Left forelimb (tissue), 1 donor: ENCODE results near the gene SEC24B.
"Not testable (repeated sequence)": the region's sequence is repeated elsewhere in the genome, so short reads cannot be mapped to it uniquely, and the experiment has no call there.

Experiments used
- DNase-seq: peaks from one replicate; pipeline ENCODE4 v3.0.0-alpha.2; 2018; ENCODE audit warnings: low spot score

Gene SEC24B

DNA sequence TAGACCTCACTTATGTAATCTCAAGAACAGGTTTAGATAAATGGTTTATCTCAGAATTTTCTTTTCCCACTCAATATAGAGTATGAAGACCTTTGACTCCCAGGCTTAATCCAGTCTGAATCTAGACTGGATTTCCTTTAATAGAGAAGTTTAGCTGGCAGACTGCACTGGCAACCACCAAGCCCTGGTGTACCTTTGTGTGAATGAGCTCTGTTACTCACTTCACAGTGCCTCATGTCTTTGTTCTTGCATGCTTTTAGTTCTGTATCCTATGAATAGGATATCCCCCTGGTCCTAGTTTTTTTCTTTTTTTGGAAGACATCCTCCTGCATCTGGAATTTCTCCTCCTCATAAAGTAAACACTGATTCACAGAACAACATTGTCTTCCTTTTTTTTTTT, 73.3 kb downstream of the SEC24B start:
- DNase-seq, result no peak

DNA sequence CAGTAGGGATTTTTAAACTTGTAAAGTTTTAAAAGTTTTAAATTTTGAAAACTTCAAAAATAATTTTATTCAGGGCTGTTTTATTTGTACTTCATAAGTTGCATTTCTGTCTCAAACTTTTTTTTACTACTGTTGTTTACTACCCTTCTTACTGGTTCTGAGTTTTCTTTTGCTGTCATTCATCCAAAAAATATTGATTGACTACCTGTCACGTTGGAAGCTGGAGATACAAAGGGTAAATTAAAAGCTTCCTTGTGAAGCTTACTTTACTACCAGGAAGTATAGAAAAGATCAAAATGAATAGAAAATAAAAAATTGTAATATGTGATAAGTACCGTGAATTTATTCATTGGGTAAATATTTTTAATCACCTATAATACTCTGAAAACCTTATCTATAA, 77.1 kb downstream of the SEC24B start:
- no peak for DNase-seq

DNA sequence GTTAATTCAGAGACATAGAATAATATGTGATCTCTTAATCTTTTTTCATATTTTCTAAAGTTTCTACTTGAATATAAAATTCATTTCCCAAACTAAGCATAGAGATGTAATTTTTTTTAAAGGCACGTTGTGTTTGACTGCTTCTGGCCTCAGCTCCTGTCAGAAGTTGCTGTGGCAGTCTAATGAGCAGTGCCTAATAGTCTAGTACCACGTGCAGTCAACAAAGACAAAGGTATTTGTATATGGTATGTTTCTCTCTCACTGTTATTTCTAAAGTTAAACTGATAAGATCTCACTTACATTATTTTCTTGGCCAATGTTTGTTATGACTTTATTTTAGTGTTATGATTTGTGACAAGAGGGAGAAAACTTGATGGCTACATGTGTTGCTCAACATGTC, 77.8 kb downstream of the SEC24B start:
- no peak for DNase-seq

DNA sequence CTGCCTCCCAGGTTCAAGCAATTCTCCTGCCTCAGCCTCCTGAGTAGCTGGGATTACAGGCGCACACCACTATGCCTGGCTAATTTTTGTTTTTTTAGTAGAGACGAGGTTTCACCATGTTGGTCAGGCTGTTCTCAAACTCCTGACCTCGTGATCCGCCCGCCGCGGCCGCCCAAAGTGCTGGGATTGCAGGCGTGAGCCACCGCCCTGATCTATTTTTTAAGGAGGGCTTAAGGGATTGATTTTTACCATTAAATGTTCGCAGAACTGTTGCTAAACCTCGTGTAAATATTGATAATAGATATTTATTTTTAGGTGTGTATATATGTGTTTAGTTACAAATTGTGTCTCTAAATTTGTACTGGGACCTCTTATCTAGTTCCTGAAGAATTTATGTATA, 79.8 kb downstream of the SEC24B start:
- DNase-seq, result not testable (repeated sequence)

DNA sequence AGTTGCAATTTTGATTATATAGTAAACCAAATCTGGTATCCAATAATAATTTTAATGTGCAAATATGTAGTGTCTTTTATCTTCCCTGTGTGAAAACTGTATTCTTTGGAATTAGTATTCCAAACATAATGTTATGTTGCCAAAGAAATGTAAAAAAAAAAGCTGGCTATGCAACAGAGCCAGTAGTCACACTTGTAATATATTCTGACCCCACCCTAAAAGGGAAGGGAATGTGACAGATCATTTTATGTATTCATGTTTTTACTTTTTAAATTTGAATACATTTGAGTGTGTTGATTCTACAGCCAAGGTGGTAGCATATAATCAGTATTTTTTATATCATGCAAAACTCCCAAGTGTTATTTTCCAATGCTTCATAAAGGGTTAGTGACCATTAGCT, 98.6 kb downstream of the SEC24B start:
- DNase-seq, result no peak

DNA sequence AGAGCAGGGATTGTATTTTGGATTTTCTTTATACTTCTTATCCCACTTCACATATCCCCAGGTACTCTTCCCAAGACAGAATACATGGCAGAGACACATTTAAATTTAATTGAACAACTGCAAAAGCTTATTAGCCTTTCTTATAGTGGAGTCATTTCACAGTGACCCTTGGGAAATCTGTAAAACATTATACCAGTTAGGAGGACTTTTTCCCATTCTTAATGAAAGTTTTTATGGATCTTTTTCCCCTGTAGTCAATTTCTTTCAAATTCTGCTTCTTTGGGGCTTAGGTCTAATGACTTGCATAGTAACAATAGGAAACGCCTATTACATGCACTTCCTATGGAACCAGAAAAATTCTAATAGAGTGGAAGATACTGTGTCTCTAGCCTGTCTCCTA, 111.8 kb downstream of the SEC24B start:
- no peak for DNase-seq

DNA sequence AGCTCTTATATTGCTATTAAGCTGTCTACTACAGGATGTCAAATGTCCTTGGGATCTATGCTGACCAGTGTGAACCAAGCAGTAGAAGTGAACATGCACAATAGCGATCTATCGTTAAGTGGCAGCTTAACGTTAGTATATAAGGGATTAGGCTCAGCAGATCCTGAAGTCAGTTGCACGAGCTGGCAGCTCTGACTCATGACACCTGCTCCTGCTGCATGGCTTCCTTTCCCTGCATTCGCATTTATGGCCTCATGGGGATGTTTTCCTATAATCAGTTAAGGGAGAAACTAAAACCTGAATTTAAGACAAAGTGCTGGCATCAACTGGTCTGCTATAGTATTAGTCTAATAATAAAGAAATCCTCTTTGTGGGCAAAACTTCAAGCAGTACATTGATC, 113.8 kb downstream of the SEC24B start:
- no peak for DNase-seq

DNA sequence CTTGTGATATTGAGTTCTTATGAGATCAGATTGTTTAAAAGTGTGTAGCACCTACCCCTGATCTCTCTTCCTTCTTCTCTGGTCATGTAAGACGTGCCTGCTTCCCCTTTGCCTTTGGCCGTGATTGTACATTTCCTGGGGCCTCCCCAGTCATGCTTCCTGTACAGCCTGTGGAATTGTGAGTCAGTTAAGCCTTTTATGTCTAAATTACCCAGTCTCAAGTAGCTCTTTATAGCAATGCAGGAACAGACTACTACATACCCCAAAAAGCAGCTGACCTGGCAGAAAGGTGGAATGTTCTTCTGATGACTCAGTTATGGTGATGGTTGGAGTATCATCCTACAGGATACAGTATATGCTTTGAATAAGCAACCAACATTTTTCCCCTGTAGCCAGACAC, 115.0 kb downstream of the SEC24B start:
- no peak for DNase-seq

DNA sequence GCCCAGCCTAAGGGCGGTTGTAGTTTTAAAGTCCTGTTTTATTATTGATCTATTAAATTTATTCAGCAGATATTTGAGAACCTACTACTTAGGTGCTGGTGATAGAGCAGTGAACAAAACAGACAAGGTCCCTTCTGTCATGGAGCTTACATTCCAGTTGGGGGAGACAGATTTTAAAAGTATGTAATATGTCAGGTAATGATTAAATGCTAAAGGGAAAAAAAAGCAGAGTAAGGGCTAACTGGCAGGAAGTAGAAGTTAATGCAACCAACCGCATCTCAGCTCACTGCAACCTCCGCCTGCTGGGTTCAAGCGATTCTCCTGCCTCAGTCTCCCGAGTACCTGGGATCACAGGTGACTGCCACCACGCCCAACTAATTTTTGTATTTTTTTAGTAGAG, 118.6 kb downstream of the SEC24B start:
- no peak for DNase-seq

DNA sequence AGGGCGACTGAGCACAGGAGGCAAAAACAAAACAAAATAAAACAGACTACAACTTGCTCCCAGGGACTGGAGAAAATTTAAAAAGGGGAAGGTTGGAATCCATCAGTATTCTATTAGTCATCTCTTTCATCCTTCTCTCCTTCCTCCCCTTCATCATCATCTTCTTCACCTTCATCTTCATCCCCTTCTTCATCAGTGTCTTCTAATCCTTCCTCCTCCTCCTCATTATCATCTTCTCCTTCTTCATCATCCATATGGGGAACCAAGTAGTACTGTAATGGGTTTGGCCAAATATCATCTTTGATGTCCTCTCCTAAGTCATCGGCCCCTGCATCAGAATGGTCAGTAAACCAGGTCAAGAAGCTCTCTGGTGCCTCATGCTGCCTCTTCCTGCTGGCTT, 119.5 kb downstream of the SEC24B start:
- no peak for DNase-seq

DNA sequence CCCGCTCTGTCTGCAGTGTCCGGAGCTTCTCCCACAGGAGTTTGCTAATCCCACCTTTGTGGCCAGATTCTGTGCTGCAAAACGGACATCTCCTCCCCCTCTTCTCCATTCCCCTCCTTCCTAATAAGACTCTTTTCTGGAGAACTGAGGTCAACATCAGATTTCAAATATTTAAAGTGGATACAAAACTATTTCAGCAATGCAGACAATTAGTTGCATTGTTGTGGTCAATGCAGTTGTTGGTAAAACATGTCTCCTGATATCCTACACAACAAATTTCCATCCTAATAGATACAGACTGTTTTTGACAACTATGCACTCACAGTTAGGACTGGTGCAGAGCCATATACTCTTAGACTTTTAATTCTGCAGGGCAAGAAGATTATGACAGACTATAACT, 121.4 kb downstream of the SEC24B start:
- no peak for DNase-seq

DNA sequence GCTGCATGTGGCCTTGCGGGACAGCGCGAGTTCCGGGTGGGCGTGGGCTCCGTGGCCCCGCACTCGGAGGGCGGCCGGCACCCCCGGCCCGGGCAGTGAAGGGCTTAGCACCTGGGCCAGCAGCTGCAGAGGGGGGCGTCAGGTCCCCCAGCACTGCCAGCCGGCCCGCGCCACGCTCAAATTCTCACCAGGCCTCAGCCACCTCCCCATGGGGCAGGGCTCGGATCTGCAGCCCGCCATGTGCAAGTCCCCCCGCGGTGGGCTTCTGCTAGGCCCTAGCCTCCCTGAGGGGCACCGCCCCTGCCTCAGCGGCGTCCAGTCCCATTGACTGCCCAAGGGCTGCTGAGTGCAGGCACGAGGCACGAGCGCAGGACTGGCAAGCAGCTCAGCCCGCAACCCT, 123.8 kb downstream of the SEC24B start:
- no peak for DNase-seq

DNA sequence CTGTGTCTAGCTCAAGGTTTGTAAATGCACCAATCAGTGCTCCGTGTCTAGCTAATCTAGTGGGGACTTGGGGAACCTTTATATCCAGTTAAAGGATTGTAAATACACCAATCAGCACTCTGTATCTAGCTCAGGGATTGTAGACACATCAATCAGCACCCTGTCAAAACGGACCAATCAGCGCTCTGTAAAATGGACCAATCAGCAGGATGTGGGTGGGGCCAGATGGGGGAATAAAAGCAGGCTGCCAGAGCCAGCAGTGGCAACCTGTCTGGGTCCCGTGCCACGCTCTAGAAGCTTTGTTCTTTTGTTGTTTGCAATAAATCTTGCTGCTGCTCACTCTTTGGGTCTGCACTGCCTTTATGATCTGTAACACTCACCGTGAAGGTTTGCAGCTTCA, 124.5 kb downstream of the SEC24B start:
- DNase-seq, result not testable (repeated sequence)

DNA sequence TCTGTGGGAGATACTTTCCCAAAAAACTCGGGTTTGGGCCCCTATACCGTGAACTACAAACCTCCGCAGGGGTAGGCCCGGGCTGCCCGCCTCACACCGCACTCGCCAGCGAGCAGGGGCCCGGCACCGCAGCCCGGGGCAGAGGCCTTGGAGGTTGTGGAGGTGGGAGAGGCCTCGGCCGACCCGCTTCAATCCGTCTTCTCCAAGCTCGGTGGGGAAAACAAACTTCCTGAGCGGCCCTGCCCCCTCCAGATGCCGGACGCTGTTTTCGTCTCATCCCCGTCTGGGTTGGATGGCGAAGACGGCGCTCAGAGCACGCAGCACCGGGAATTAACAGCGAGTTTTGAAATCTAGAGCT, 126.0 kb downstream of the SEC24B start:
- DNase-seq, result peak; percentile 75

DNA sequence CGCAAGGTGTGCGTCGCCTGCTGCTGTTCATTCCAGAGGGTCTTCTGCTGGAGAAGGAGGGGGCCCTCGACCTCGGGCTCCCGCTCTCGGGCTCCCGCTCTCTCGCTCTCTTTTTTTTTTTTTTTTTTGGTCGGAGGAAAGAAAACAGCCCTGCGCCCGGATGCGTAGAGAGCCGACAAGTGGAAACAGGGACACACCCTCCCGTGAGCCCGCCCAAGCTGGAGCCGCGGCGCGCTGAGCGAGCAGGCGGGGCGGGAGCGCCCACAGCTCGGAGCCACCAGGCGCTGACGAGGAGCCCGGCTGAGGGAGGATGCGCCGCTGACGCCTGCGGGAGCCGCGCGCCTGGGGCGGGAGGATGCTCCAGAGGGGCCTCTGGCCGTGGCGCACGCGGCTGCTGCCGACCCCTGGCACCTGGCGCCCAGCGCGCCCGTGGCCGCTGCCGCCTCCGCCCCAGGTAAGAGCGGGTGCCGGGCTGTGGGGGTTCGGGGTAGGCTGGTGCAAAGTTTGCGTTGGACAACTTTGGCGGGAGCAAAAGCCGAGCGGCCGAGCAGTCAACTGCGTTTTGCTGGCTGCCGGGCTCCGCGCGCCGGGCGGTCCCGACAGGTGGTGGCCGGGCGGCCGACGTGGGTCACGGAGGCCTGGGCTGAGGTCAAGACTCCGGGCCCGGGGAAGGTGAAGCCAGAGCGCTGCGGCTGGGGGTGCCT, 126.5 kb downstream of the SEC24B start, which contains the start of gene MCUB:
Gene MCUB (plus strand): TSS at position 264 of the 704 bp plus-strand sequence. CDS start 92 bp downstream, at position 356.
- peak; percentile 88 for DNase-seq

DNA sequence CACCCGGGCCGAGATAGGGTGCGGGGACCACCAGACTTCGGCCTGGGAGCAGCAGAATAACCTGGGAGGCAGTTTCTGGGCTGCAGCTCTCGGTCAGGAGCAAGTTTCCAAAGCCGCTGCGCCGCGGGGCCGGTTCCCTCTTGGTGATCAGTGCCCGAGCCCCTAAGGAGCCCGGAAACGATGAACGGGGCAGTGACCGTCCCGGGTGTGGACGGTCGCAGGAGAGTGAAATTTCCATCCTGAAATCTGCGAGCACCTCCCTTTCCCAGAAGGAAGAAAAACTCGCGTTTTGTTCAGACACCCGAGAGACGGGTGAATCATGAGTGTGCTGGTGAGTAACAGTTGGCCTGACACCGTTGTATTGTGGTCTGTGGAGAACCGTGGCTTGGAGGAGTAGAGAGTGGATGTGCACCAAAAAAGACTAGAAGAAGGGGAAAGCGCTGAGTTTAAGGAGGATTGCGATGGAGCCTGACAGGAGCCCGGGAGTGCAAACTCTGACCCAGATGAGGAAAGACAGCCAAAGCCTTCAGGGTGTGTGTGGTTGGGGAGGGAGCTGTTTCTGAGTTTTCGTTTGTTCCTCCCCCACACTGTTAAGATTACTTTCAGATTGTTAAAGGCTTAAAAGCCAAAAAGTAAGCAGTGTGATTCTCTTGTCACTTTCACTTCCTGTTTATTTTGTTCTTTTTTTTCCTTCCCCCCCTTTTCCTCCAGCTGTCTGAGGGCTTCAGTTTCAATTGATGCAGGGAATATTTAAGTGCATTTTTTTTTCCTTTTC, 127.3 kb downstream of the SEC24B start:
- peak; percentile 74 for DNase-seq

DNA sequence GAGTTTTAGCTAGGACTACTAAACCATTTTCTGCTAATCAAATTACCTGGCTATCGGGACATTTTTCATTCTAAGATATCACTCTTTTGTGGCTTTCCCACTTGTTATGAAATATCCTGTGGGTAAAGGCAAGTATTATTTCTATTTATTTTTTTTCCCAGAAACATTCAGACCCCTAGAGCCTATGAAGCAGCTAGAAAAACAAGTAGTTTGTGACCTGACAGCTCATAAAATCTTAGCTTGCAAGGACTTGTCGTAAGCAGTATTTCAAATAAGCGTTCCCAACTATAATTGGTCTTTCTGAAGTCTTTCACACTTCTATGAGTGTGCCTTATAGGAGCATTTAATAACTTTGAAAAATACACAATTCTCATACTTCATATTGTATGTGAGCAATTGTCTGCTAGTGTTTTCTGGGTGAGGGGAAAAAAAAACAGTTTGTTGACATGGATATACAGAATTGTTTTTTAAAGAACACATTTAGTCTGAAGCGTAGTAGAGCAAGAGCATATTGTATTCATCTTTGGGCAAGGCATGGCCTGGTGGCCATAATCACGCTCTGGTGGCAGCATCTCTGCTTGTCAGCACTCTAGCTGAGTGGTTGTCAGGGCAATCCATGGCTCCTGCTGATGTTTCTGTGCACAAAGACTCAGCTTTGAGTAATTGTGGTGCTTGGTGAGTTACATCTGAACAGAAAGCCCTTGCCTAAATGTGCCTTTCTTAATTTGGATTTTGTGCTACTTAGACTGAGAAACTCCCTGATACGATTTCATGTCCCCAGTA, 129.0 kb downstream of the SEC24B start:
- no peak for DNase-seq

DNA sequence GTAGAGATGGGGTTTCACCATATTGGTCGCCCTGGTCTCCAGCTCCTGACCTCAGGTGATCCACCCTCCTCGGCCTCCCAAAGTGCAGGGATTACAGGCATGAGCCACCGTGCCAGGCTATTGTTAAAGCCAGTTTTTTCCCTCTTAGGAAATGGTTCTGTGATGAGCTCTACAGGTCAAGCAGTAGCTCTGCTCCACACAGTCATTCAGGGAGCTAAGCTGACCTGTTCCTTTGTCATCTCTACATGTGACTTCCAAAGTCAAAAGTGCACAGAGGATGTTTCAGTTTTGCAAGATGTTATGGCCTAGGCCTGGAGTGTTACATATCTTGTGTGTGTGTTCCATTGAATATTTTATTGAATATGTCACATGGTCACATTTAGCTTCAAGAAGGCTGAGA, 137.9 kb downstream of the SEC24B start:
- DNase-seq, result no peak

DNA sequence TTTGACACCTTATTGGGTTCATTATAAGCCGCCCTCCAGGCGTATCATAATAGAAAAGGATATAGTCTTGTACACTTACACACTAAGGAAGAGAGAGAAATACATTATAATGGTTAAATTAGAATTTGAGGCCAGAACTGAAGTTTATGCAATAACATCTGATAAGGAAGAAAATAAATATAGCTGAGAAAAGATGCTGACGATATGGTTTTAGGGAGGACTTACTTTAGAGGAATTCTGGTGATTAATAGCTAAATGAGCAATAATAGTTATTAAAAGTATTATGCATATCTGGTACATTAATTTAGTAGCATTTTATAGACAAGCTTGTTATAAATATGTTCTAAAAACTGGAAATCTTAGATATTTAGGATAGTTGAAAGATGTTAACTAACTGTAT, 138.5 kb downstream of the SEC24B start:
- DNase-seq, result no peak

DNA sequence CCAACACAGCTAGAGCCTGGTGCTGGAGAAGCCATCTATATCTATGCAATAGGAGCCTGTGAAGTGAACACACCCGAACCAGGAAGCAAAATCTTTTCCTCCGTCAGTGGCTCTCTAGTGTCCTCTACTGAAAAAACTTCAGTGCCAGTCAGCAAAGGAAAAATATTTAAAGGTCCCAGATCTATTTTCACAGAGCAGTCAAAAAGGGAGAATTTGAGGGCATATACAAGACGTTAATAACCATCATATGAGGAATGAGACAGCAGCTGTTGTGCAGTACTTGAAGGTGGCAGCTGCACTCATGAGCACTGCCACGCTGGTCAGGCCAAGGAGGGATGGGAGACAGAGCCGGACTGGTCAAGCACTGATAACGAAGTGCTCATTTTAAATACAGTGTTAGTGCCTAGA, 140.8 kb downstream of the SEC24B start:
- no peak for DNase-seq

DNA sequence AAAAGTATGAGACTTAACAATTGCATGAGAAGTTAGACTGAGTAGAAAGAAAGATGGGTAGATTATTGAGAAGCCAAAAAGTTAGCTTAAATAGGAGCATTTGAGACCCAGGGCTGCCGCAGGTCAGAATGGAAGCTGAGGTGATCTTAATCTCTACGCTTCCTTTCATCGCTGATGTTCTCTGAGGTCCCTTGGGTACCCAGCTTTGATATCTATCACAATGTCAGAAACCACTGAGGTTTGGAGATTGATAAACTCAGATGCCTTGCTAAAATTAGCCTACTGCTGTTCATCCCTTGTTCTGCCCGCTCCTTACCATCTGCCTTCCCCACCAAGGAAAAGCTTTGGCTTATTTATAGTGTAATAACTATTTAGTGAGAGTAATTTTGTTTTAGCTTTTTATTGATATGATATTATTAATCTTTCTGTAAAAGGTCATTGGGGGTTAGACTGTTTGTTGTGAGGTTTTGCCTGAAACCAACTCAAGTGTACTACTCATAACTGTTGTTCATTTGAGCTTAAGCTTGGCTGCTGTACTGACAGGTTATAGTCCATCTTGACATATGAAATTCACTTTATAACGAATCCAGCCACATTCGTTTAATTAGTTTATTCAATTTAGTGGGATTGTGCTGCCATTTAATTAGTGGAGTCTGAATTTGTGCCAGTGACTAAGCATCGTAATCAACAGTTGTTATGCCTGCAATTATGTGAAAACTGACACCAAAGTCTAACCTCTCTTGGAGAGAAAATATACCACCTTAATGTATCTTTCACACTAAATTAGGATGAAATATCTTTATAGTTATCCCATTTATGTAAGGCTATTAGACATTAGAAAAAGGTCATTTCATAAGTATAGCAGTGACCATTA, 141.6 kb downstream of the SEC24B start:
- DNase-seq, result no peak

DNA sequence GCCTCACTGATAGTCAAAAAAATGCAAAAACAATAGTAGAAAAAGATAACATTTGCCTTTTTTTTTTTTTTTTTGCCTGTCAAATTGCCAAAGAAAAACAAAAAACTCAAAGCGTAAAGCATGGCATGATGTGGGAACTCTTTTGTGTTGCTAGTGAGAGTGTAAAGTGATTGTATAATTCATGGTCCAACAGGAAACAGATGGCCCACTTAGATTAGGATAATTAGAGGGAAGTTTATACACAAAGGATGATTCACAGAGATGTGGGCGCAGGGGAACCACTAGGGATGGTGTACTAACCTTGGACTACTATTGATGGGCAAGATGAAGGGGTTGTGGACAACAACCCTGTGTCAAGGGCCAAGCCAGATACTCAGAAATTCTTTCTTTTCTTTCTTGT, 142.8 kb downstream of the SEC24B start:
- DNase-seq, result no peak
